Vagina (tissue), 2 donors: ENCODE results near the gene CBX4.

ENCODE experiments used
- CTCF ChIP-seq, 3 experiments: fragments of 450-650 bp in 2 of 3; fragments of 200-600 bp in 1 of 3; sonication (generic) in 1 of 3; IDR thresholded peaks; one replicate each; pipeline ENCODE4 v1.5.1; 2017 to 2019; ENCODE audit warnings: antibody characterized with exemption in 3 of 3, mild to moderate bottlenecking in 2 of 3, moderate library complexity in 2 of 3
- POLR2A ChIP-seq, 2 donors: fragments of 450-650 bp; IDR thresholded peaks; one replicate each; pipeline ENCODE4 v1.6.1; 2017; ENCODE audit warnings: antibody characterized with exemption in 2 of 2, mild to moderate bottlenecking in 2 of 2, moderate library complexity in 2 of 2

- TF ChIP-seq CTCF (IDR thresholded peaks at IDR 0.05): no peak
- TF ChIP-seq POLR2A (IDR thresholded peaks at IDR 0.05): no peak
Measured at GRCh38 chr17:79785017-79785899, 54.0 kb downstream of the CBX4 start.
